Fibroblast of lung (primary cell): ENCODE measurements around the gene HNRNPLL. TPM values are rescaled to one million over a fixed set of nuclear protein-coding genes. Genes with fewer than 3 reads are reported as not detected.
A peak's percentile ranks its signal among the peaks of the same experiment; 100 is the strongest.

Source experiments
- DNase-seq, 2 donors: peaks; one replicate each; pipeline versions ENCODE4 v3.0.0 to v3.0.0-alpha.2; 2010; ENCODE audit warnings: low read depth in 2 of 2
- H2AFZ ChIP-seq: 2 replicates; pipeline ENCODE4 v1.5.1; 2012; ENCODE audit warnings: low read length, control low read depth, inconsistent platforms
- H3K27ac ChIP-seq: 2 replicates; pipeline ENCODE4 v1.5.1; 2011; ENCODE audit warnings: low read length, control low read depth; ENCODE audit not compliant: insufficient read depth
- H3K27me3 ChIP-seq: 2 replicates; pipeline ENCODE4 v1.5.1; 2011; ENCODE audit warnings: mild to moderate bottlenecking, low read length; ENCODE audit not compliant: control insufficient read depth, insufficient read depth
- H3K36me3 ChIP-seq: 2 replicates; pipeline ENCODE4 v1.5.1; 2011; ENCODE audit warnings: low read length; ENCODE audit not compliant: control insufficient read depth, insufficient read depth
- H3K4me1 ChIP-seq: 2 replicates; pipeline ENCODE4 v1.5.1; 2011; ENCODE audit warnings: low read length; ENCODE audit not compliant: control insufficient read depth, insufficient read depth; ENCODE audit errors: extremely low read depth
- H3K4me2 ChIP-seq: 2 replicates; pipeline ENCODE4 v1.5.1; 2011; ENCODE audit warnings: low read length, control low read depth; ENCODE audit not compliant: insufficient read depth; ENCODE audit errors: extremely low read depth
- H3K4me3 ChIP-seq, 4 experiments: fragments of 200-600 bp in 1 of 4; sonication (generic) in 1 of 4; replicated peaks in 1 of 4; 2 replicates each; pipeline ENCODE4 v1.5.1; 2011 to 2016; ENCODE audit warnings: low read length in 4 of 4, low read depth in 3 of 4, mild to moderate bottlenecking in 3 of 4, control low read depth in 2 of 4, inconsistent platforms in 1 of 4, mixed read lengths in 1 of 4; ENCODE audit not compliant: insufficient read depth in 1 of 4; ENCODE audit errors: control extremely low read depth in 1 of 4
- H3K79me2 ChIP-seq: 2 replicates; pipeline ENCODE4 v1.5.1; 2012; ENCODE audit warnings: mild to moderate bottlenecking, low read length, inconsistent platforms; ENCODE audit not compliant: control insufficient read depth, insufficient read depth
- H3K9ac ChIP-seq: 2 replicates; pipeline ENCODE4 v1.5.1; 2011; ENCODE audit warnings: mild to moderate bottlenecking, low read length, control low read depth; ENCODE audit not compliant: insufficient read depth
- H3K9me3 ChIP-seq: 2 replicates; pipeline ENCODE4 v1.5.1; 2012; ENCODE audit warnings: low read depth, low read length; ENCODE audit not compliant: control insufficient read depth, insufficient read depth
- H4K20me1 ChIP-seq: 2 replicates; pipeline ENCODE4 v1.5.1; 2011; ENCODE audit warnings: low read length; ENCODE audit not compliant: control insufficient read depth, insufficient read depth; ENCODE audit errors: extremely low read depth
- EZH2 ChIP-seq: IDR thresholded peaks from 2 replicates; pipeline ENCODE4 v1.5.1; 2012; ENCODE audit warnings: low read length, control low read depth, mild to moderate bottlenecking; ENCODE audit errors: missing control alignments
- polyA plus RNA-seq, 2 donors: library from polyadenylated mRNA; depleted of rRNA in 1 of 2; stranded (reverse) in 1 of 2; unstranded in 1 of 2; fragments of >200 nt; gene quantifications; 2 replicates each; pipeline ENCODE4 v1.2.1, GENCODE V29; 2011 to 2012; ENCODE audit warnings: missing spikeins in 1 of 2
- total RNA-seq: library from RNA; depleted of rRNA; stranded (reverse); fragments of >200 nt; gene quantifications from 2 replicates; pipeline ENCODE4 v1.2.1, GENCODE V29; 2014
- TF ChIP-seq, protein P1 (sequence below), 2 donors: IDR thresholded peaks in 1 of 2; conservative IDR thresholded peaks in 1 of 2; 1 replicate in 1 of 2; 2 replicates in 1 of 2; pipeline ENCODE4 v1.5.1; 2011 to 2012; ENCODE audit warnings: low read length in 2 of 2, control low read depth in 1 of 2, inconsistent platforms in 1 of 2, low read depth in 1 of 2, mild to moderate bottlenecking in 1 of 2

HNRNPLL gene
- total and polyA plus RNA-seq, 2 donors (not counting 1 experiment from before 2014, with no cell fraction given) = 36.4 to 51.4 TPM

DNA sequence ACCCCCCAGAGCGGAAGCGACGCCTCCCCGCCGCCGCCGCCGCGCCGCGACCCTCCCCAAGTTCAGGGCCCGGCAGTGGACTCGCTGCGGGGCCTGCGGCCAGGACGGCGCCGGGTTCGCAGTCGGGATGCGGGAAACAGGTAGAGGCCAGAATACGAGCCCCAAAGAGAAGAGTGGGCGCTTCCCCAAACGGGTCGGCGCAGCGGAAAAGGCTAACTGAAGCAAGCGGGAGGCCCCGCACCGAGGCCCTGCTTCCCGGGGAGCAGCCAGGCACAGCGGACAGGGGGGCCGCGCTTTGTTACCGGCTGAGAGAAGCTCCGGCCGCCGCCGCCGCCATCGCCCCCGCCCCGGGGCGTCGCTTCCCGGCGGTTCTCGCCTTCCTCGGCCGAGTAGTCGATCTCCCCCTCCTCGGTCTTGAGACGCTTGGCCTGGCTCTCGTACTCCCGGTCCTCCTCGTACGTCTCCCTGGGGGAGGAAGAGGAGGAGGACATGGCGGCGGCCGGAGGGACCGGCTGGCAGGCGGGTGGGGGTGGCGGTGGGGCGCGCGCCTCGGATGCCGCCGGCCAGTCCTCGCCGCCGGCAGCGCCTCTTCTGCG lies 494 bp downstream of the HNRNPLL start:
- peak overlapping the region; percentile 72 to 88 (median 84) for H3K4me3 ChIP-seq
- DNase-seq = no peak
- H4K20me1 ChIP-seq = no peaks in the 10 kb centered on the region
- H3K9me3 ChIP-seq = no peaks in the 10 kb centered on the region
- peaks cover 14% of the 10 kb centered on the region for H3K4me1 ChIP-seq
- H3K79me2 ChIP-seq = peaks cover 52% of the 10 kb centered on the region
- H3K4me2 ChIP-seq = peak overlapping the region; percentile 9
- H3K9ac ChIP-seq = peak overlapping the region; percentile 96
- H3K27me3 ChIP-seq = no peaks in the 10 kb centered on the region
- TF ChIP-seq, protein P1, sequence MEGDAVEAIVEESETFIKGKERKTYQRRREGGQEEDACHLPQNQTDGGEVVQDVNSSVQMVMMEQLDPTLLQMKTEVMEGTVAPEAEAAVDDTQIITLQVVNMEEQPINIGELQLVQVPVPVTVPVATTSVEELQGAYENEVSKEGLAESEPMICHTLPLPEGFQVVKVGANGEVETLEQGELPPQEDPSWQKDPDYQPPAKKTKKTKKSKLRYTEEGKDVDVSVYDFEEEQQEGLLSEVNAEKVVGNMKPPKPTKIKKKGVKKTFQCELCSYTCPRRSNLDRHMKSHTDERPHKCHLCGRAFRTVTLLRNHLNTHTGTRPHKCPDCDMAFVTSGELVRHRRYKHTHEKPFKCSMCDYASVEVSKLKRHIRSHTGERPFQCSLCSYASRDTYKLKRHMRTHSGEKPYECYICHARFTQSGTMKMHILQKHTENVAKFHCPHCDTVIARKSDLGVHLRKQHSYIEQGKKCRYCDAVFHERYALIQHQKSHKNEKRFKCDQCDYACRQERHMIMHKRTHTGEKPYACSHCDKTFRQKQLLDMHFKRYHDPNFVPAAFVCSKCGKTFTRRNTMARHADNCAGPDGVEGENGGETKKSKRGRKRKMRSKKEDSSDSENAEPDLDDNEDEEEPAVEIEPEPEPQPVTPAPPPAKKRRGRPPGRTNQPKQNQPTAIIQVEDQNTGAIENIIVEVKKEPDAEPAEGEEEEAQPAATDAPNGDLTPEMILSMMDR (conservative IDR thresholded peaks at IDR 0.05 in 1 of 2, IDR thresholded peaks at IDR 0.05 in 1 of 2; ENCODE audit: low read depth in 1 of 2, low read length in 2 of 2) = no peak
- no peak for TF ChIP-seq EZH2
- H3K36me3 ChIP-seq = no peaks in the 10 kb centered on the region
- H2AFZ ChIP-seq = peak overlapping the region; percentile 25
- H3K27ac ChIP-seq = peak overlapping the region; percentile 95

DNA sequence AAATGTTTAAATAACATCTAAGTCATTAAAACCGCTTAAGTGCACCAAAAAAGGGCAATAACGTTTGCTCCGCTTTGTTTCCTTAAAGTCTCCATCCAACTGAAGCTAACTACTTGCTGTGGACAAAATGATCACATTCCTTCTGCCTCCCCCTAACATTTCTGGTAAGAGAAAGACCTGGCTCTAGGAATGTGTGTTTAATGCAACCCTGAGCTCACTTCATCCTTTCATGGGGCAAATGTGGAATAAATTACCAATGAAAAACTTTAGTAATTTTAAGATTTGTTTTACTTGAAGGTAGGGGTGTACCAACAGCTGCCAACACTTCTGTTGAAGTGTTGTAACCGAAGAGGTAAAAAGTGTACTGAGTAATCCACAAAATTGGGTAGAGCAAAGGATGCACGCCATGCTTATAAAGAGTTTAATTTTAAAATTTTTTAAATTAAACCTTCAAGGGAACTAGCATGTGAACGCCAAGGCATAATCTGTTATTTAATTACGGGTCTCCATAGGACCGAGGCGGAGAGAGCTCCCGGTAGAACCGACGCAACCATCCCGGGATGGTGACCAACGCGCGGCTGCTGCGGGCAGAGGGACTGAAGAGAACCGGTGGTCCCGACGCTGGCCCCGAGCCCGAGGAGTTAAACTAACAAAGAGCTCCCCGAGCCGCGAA lies 1.1 kb downstream of the HNRNPLL start:
- DNase-seq = peak; percentile 53 to 63
- Histone ChIP-seq H2AFZ (no peak overlapping the region), H3K4me1 (peaks cover 14% of the 10 kb centered on the region), H4K20me1 (no peaks in the 10 kb centered on the region), H3K4me2 (peak overlapping the region; percentile 88), H3K36me3 (no peaks in the 10 kb centered on the region), H3K27me3 (no peaks in the 10 kb centered on the region), H3K4me3 (peak overlapping the region; percentile 72 to 88 (median 84)), H3K79me2 (peaks cover 59% of the 10 kb centered on the region), H3K9me3 (no peaks in the 10 kb centered on the region), H3K9ac (peak overlapping the region; percentile 96), H3K27ac (peak overlapping the region; percentile 95)
- no peak for TF ChIP-seq EZH2
- TF ChIP-seq, protein P1 (conservative IDR thresholded peaks at IDR 0.05 in 1 of 2, IDR thresholded peaks at IDR 0.05 in 1 of 2; ENCODE audit: low read depth in 1 of 2, low read length in 2 of 2) = no peak

DNA sequence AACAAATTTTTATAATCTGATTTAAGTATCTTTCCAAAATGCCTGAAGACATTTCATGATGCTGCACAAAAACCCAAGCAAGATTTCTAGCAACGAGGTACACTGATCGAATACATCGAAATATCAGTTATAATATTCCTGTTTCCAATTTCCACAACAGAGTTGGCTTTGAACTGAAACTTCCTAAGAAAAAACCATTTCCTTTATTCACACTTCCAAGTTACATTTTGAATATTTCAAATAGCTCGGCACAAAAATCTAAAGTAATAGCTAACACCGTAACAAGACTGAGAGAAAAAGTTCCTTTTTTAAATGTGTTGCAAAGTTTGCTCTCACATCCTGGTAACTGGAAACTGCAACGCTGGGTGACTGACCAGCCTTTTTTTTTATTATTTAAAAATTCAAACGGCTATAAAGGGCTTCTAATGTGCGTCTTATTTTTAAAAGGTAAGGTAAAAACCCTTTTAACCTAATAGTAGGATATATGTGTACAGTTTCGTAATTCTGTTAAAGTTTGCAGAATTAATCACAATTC lies 1.7 kb downstream of the HNRNPLL start:
- Histone ChIP-seq H4K20me1 (no peaks in the 10 kb centered on the region), H3K9ac (peak overlapping the region; percentile 96), H2AFZ (no peak overlapping the region), H3K27ac (peak overlapping the region; percentile 95), H3K79me2 (peaks cover 65% of the 10 kb centered on the region), H3K9me3 (no peaks in the 10 kb centered on the region), H3K36me3 (no peaks in the 10 kb centered on the region), H3K27me3 (no peaks in the 10 kb centered on the region), H3K4me3 (peak overlapping the region; percentile 72 to 88 (median 84)), H3K4me2 (peak overlapping the region; percentile 88), H3K4me1 (peaks cover 14% of the 10 kb centered on the region)
- TF ChIP-seq, protein P1 (conservative IDR thresholded peaks at IDR 0.05 in 1 of 2, IDR thresholded peaks at IDR 0.05 in 1 of 2; ENCODE audit: low read depth in 1 of 2, low read length in 2 of 2) = no peak
- no peak for TF ChIP-seq EZH2
- no peak for DNase-seq
